Renal cortex interstitium (tissue), 11 donors: ENCODE data around the gene LTBP2. TPM values are rescaled to one million over a fixed set of nuclear protein-coding genes. Genes with fewer than 3 reads are reported as not detected.

Source experiments
- DNase-seq, 11 donors: peaks; one replicate each; pipeline ENCODE4 v3.0.0-alpha.2; 2013; ENCODE audit warnings: low read depth in 9 of 11, low spot score in 4 of 11; ENCODE audit errors: extremely low read depth in 1 of 11
- polyA plus RNA-seq, 3 donors: library from polyadenylated mRNA; unstranded; fragments of 120-200 nt; gene quantifications; one replicate each; pipeline ENCODE4 v1.2.1, GENCODE V29; 2013; ENCODE audit not compliant: insufficient read length in 3 of 3

LTBP2 gene
- polyA plus RNA-seq, 3 donors = 2.5 to 6.0 (median 3.2) TPM

DNA sequence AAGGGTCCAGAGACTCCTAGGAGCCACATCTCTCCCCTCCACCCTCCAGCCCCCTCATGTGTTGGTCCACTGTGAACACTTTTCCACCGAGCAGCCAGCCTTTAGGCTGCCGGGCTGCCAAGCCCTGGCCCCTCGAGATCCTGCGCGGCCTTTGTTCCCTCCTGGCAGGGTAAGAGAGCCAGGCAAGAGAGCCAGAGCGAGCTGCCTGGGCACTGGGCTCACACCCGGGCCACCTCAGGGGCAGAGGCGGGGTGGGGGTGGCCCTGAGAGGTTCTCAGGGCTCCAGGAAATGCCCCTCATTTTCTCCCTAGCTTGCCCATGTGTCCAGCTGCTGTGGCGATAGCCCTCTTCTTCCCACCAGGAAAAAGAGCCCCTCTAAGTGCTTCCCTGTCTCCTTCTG is 44.8 kb downstream of the LTBP2 start:
- no peak for DNase-seq

DNA sequence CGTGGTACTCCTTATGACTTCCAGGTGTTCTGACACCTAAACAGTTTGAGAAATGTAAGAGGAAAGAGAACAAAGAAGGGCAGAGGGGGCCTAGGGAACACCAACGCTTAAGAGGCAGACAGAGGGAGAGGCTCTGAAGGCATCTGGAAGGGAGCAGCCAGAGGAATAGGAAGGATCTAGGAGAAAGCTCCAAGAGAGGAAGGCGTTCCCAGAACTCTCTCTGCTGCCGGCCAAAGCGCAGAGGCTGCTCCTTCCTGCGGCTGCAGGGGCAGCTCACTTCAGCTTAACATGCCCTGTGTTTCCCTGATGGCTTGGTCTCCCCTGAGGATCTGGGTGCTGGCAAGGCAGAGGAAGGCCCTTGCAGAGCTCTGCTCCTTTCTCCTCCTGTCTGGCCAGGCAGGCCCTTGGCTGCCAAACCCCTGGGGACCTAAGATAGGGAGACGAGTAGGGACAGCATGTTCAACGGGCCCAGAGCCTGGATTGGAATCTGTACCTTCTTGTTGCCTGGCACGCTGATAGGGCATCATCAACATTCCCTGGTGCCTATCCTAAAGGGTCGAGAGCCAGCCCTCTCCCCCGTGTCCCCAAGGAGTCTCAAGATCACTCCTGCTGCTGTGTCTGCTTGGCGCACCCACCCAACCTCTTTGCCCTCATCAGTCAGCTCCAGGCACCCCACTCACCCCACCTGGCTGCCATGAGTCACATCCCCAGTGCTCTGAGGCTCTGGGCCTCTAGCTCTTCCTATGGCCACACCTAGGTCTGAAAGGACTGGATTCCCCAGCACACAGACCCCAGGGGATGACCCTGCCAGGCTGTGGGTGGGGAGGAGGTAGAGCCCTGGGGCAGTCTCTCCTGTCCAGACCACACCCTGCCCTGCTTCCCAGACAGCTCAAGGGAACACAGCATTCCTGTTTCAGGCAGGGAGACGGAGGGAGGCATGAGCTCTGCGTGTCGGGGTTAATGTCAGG is 45.6 kb downstream of the LTBP2 start:
- DNase-seq = no peak

DNA sequence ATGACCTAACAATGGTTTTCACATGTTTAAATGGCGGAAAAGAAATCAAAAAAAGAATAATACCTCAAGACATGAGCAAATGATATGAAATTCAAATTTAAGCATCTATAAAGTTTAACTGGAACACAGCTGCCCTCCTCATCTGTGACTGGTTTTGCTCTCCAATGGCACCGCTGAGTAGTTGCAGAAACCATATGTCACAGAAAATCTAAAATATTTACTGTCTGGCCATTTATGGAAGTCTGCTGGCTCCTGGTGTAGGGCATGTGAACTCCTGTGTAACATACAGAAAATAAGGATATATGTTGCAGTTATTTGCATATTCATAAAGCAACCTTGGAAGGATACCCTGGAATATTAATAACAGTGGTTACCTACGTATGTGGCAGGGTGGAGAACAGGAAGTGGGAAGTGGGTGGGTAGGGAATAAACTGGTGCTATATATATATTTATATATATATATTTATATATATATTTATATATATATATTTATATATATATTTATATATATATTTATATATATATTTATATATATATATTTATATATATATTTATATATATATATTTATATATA is 48.4 kb downstream of the LTBP2 start:
- no peak for DNase-seq

DNA sequence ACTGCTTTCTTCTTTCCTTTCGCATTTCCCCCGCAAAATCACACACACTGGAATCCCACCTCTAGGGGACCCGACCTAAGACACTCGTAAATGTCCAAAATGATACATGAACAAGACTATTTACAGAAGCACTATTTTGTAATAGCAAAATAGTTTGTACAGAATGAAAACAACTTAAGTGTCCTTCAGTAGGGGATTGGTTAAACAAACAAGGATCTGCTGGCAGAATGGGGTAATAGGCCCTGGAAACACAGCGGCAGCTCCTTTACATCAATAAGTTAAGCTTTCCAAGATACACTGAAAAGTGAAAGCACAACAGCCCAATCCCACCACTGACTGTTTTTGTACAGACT is 48.8 kb downstream of the LTBP2 start:
- DNase-seq = peak in 1 of 11 donors; percentile 44

DNA sequence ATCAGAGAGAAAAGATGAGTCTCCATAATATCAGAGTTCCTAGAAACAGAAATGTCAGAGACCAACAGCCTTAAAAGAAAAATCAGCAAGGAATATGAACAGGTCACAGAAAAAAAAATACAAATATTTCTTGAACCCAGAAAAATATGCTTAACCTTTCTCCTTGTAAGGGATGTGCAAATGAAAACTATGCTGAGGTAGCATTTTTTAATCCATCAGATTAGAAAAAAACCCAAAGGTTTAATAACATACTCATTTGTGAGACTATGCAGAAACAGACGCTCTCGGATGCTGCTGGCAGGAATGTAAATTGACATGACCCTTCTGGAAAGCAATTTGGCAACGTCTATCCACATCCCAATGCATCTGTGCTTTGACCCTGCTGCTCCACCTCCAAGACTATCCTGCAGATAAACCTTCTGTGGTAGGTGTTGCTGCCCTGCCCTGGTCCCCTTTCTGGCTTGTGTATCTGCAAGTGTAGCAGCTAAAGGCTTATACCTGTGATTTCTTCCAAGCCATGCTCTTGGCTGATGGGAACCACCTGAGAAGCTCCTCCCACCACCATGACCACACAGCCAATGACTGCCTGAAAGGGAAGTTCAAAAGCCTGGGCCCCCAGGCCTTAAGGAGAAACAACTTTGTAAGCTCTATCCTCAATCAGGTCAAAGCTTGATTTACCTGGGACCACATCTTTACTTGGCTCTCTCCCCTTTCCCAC is 49.4 kb downstream of the LTBP2 start:
- no peak for DNase-seq

DNA sequence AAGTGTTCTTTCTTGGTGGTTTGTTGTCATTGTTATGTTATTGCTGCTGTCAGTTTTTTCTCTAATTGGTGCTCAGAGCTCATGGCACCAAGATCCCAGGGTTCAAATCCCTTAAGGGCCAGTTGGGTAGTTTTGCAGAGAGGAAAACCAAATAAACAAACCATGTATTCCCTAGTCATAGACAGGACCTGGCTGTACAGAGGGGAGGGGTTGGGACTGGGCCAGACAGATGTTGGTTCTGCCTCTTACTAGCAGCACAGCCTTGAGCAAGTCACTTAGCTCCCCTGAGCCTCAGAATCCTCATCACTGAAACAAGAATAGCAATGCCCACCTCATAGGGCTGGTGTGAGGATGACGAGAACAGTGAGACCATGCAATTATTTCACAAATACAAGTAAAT is 53.4 kb downstream of the LTBP2 start:
- DNase-seq = no peak

DNA sequence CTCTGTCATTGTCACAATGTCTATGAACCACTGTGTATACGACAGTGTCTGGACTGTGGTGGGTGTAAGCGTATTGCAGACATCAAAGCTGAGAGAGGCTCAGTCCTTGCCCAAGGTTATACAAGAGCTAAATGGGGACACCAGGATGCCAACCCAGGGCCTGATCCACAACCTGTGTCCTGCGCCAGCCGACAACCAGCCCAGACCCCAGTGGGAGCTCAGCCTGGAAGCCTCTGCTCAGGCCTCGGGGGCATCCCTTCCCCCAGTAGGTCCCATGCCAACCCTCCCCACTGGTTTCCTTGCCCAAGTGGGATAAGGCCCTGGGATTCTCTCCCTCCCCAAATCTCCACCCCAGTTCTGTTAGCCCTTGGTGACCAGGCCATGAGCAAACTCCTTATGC is 54.3 kb downstream of the LTBP2 start:
- DNase-seq = no peak

DNA sequence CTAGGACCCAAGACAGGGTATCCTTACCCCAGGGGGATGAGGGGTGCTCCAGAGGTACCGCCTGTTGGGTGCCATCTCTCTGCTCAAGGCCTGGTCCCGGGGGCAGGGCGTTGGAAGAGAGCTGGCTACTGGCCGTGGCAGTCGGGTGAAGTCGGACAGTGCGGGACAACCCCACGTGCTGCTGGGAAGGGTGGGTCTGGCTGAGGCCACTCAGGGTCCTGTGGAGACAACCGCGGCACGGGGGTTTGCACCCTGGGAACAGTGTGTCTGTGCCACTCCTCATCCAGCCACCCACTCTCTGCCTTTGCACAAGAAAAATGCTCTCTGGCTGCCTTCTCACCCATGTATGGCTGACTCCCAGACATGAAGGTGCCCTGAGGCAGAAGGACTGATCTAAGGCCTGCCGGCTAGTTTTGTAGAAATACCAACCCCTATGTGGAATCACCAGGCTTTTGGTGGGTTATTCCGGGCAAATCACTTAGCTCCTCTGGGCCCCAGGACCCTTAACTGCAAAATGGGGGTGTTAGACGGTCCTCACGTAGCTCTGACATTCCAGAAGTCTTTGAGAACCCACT is 56.5 kb downstream of the LTBP2 start:
- DNase-seq = no peak

DNA sequence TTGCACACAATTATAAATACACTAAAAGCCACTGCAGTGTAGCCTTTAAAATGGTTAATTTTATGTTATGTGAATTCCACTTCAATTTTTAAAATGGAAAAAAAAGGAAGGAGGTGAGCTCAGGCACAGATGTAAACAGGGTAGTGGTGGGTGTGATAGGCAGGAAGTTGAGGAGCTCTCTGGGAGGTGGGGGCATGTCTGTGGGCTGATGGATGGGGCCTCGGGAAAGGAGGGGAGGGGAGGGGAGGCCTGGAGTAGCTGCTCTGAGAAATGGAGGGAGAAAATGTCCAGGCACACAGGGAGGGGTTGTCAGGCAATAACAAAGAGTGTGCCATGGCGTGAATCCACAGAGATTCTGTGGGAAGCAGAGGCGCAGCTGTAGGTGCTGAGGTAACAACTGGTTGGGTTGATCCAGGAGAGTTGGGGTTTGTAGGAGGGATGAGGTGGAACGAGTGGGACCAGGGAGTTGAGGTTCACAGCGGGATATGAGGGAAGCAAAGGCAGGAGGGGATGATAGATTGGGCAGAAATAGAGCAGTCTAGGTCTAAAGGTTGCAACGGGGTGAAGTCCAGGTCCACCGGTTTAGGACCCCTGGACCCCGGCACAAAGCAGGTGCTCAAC is 57.2 kb downstream of the LTBP2 start:
- DNase-seq = no peak

DNA sequence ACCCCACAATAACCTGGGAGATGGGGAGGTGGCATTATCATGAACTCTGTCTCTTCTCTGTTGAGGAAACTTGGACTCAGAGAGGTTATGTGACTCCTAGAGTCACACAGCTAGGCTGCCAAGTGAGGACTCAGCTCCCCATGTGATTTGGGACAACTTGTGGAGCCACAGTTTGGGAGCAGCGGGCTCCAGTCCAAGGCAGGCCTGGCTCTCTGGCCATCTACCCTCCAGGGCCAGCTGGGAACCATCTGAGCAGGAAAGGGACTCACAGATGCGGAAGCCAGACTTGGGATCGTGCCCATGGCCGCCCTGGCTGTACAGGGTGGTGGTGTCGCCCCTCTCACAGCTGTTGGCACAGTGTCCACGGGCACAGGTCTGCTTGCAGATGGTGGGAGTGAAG is 59.4 kb downstream of the LTBP2 start:
- DNase-seq = no peak

DNA sequence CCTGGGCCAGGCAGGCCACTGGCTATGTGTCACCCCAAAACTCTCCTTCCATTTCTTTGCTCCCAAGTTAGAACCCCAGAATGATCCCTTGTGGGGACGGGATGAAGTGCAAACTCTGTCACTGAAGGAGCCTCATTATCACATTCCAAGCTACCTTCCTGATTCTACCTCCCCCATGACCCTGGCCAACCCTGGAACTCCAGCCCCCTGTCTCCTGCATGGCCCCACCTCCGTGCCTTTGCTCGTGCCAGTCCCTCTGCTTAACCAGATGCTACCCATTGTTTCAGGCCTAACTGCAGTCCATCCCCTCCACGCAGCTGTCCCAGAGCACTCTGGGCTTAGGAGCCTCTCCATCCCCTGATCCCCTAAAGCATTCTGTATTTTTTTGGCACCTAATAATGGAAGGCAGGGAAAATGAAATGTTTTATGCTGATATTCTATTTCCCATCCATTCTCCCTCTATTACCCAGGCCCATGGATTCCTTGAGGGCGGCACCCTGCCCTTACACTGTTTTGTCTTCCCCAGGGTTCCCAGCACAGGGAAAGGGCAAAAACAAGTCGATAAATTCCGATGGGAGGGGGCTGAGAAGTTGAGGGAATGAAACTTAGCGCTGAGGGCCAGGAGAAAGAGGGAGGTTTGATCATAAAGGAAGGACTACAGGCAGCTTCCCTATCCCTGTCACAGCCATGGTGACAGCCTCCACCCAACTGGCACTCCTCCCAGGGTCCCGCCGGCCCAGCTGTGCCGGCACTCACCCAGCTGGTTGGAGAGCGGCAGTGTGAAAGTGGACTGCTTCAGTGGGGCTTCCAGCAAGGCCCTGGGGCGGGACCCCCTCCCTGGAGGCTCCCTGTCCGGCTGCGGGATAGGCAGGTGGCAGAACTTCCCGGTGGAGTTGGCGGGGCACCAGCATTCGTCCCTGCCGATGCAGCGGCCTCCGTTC is 60.3 kb downstream of the LTBP2 start:
- DNase-seq = no peak

DNA sequence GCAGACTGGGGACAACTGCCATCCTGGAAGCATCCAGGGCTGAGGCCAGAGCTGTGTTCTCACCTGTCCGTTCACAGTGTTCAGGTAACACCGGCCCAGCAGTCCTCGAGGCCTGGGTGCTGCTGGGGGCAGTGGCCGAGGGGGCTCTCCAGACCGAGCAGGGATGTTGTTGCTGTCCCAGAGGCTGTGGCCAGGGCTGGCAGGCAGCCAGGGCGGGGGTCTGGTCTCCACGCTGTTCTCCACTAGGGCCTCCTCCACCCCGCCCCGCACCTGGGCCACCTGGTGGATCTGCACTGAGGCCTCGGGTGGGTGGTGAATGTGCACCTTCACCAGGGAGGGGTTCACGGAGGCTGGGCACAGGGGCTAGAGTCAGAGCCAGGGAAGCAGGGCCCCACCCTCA is 61.0 kb downstream of the LTBP2 start:
- DNase-seq = no peak

DNA sequence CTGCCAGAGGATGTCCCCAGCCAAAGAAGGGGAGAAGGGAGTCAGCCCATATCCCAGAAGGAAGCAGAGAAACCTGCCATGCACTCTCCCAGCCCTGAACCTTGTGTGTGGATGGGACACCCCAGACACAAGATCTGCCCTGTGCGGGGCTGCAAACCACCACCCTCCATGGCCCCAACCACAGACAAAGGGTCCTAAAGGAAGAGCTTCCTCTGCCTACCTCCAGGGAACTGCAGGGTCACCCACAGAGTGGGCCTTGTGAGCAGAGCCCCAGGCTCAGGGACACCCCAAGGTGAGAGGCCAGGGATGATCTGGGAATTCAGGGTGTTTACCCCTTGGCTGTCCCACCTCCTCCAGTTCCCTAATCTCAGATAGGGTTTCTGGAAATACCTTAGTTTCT is 62.0 kb downstream of the LTBP2 start:
- DNase-seq = no peak

DNA sequence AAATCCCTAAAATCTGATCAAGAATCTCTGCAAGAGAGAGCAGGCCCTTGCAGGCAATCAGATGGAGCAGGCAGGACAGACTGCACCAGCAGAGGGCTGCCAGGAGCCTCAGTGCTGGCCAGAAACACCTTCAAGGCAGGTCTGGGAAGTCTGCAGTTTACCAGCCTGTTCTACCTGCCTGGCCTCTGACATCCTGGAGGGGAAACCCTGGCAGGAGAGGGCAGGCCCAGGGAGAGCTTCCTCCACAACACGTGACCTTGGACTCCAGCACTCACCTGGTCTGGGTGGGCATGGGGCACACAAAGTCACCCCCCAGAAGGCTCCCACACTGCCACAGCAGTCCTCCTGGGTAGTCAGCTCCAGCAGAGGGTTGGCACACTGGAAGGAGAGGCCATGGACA is 62.4 kb downstream of the LTBP2 start:
- DNase-seq = no peak

DNA sequence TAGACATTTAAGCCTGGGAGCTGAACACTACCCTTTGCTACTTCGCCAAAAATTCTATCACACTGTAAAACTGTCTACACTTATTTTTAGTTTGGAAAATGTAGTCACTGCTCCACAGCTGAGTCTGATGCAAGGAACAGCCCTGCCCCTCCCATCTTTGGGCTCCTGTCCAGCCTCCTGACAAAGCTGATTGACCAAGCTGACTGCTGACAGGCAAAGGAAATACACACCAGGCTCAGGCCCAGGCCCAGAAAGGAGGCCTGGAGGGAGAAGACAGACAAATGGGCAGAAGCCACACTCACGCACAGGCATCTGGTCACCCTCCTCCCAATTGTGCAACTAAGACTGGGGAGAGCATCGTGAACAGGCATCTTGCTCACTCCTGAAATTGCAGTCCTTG is 63.2 kb downstream of the LTBP2 start:
- no peak for DNase-seq

DNA sequence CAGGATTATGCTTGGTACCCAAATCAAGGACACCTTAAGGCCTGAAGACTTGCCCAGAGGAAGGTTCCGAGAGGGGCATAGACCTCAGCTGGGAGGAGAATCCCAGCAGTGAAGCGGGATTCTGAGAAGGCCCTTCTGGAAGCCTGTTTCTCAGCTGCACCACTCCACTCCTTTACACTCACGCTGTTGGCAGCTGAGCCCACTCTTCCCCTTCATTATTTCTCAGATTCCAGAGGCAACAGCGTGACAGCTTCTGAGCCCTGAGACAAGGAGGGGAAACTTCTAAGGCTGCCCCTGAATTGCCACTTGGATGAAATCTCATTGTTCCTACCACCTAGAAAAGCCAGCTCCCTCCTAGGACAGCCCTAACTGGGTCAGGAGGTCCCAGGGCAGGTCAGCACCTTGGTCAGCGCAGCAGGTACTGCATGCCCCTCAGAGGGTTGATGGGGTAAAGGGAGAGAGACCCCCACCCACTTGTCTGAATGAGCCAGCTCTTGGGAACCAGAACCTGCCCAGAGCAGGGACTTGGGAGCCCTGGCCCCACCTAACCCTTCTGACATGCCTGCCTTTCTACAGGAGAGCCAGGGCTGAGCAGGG is 64.6 kb downstream of the LTBP2 start:
- no peak for DNase-seq

DNA sequence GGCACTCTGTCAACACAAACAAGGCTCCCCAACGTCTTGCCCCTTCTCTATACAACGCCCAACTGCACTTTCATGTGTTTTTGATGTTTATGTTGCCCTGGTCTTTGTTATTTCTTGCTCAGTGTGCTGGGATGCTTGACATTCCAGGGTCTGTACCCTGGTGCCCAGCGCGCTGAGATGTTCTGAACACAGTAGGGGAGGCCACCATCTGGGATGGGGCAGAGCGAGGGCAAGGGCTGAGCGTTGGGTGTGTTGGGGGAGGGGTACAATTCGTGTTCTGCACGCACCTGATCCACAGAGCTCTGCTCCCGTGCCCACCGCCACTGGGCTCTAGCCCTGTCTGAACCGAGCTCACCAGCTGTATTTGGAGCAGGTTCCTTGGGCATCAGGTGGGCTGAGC is 65.6 kb downstream of the LTBP2 start:
- DNase-seq = no peak

DNA sequence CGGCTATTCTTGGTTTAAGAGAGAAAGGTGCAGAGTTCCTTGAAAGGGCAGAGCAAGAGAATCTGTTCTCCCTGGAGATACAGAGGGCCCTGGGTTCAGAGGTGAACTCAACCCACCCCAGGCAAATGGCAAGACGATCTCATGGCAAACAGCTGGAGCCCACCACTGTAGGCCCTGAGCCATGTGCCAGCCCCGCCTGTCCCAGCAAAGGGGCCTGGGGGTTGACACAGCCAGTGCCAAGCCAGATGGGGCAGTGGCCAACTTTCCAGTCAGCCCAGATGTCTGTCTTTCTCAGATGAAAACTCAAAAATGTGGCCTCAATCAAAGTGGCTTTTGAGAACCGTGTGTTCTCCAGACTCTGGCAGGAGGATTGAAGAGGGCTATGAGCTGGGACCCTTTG is 66.7 kb downstream of the LTBP2 start:
- no peak for DNase-seq
